Measurements from ENCODE around the gene RNF31. TPM values are rescaled to one million over a fixed set of nuclear protein-coding genes. Genes with fewer than 3 reads are reported as not detected.

Gene RNF31
- total and polyA plus RNA-seq, 2 of the 13 experiments (the other 11 are each of a cell fraction or from before 2014, with no cell fraction given) = 48.2 to 86.8 TPM

DNA sequence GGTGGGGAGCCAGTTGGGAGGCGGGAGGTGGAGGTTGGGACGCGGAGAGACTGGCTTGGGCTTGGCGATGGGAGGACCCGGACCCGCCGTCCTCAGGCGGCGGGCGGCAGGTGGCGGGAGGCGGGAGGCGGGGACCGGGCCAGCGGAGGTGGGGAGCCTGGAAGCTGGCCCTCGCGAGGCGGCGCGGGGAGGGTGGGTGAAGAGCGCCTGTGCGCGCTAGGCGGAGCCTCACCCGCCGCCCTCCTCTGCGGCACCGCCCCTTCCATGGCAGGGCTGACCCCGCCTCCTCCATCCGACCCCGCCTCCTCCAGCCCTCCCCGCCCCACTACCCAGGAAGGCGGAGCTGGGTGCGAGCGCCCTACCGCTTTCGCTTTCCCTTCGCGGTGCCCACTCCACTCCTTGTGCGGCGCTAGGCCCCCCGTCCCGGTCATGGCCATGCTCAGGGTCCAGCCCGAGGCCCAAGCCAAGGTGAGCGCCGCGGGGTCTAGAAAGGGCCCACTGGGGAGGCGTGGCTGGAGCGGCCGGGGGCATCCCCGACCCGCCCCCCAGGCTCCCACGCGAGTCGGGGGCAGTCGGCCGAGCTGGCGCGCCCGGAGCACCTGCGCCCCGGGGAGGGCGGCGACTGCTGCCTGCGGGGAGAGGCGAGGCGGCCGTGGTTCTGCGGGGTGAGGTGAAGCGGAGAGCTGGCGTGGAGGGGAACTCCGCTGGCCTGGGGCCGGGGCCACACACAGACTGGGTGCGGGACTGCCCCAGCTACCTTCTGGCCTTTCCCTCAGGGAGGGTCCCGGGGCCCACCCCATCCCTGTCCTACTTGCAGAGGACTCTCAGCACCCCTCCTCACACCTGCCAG is 11.2 kb upstream of the RNF31 start, which contains the start of gene PSME1 (continued):
- TF ChIP-seq TCF7L2 (IDR thresholded peaks at IDR 0.05; ENCODE audit: low read depth, low read length) = no peak
- TF ChIP-seq KDM6A (CRISPR knock-in tag; IDR thresholded peaks at IDR 0.05; ENCODE audit: low read depth) = no peak; the same call in 1 of the 2 replicates
- TF ChIP-seq, protein P1, sequence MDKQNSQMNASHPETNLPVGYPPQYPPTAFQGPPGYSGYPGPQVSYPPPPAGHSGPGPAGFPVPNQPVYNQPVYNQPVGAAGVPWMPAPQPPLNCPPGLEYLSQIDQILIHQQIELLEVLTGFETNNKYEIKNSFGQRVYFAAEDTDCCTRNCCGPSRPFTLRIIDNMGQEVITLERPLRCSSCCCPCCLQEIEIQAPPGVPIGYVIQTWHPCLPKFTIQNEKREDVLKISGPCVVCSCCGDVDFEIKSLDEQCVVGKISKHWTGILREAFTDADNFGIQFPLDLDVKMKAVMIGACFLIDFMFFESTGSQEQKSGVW (CRISPR knock-in tag; IDR thresholded peaks at IDR 0.05; ENCODE audit: borderline replicate concordance) = no peak
- TF ChIP-seq RAD21 (CRISPR knock-in tag; IDR thresholded peaks at IDR 0.05) = peak; percentile 71
- TF ChIP-seq HNRNPUL1 (IDR thresholded peaks at IDR 0.05; ENCODE audit: low read depth, low read length) = peak; percentile 57; the same call in 1 of the 2 replicates
- no peak for TF ChIP-seq NR2F6 (IDR thresholded peaks at IDR 0.05)
- peak; percentile 72; the same call in 1 of the 2 replicates for TF ChIP-seq NR2F6 (CRISPR knock-in tag; IDR thresholded peaks at IDR 0.05)
- peak; percentile 97 for TF ChIP-seq ZNF772 (CRISPR knock-in tag; IDR thresholded peaks at IDR 0.05)
- TF ChIP-seq, protein P2, sequence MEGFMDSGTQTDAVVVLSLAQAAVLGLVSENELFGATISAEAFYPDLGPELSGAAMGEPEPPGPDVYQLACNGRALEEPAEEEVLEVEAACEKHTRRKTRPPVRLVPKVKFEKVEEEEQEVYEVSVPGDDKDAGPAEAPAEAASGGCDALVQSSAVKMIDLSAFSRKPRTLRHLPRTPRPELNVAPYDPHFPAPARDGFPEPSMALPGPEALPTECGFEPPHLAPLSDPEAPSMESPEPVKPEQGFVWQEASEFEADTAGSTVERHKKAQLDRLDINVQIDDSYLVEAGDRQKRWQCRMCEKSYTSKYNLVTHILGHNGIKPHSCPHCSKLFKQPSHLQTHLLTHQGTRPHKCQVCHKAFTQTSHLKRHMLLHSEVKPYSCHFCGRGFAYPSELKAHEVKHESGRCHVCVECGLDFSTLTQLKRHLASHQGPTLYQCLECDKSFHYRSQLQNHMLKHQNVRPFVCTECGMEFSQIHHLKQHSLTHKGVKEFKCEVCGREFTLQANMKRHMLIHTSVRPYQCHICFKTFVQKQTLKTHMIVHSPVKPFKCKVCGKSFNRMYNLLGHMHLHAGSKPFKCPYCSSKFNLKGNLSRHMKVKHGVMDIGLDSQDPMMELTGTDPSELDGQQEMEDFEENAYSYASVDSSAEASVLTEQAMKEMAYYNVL (CRISPR knock-in tag; IDR thresholded peaks at IDR 0.05; ENCODE audit: borderline replicate concordance) = peak; percentile 93
- no peak; the same call in 1 of the 2 replicates for TF ChIP-seq ZNF652 (CRISPR knock-in tag; IDR thresholded peaks at IDR 0.05; ENCODE audit: borderline replicate concordance, low read depth)
- TF ChIP-seq ZFYVE20 (CRISPR knock-in tag; IDR thresholded peaks at IDR 0.05; ENCODE audit: borderline replicate concordance, low read depth) = no peak
- TF ChIP-seq, protein P3, sequence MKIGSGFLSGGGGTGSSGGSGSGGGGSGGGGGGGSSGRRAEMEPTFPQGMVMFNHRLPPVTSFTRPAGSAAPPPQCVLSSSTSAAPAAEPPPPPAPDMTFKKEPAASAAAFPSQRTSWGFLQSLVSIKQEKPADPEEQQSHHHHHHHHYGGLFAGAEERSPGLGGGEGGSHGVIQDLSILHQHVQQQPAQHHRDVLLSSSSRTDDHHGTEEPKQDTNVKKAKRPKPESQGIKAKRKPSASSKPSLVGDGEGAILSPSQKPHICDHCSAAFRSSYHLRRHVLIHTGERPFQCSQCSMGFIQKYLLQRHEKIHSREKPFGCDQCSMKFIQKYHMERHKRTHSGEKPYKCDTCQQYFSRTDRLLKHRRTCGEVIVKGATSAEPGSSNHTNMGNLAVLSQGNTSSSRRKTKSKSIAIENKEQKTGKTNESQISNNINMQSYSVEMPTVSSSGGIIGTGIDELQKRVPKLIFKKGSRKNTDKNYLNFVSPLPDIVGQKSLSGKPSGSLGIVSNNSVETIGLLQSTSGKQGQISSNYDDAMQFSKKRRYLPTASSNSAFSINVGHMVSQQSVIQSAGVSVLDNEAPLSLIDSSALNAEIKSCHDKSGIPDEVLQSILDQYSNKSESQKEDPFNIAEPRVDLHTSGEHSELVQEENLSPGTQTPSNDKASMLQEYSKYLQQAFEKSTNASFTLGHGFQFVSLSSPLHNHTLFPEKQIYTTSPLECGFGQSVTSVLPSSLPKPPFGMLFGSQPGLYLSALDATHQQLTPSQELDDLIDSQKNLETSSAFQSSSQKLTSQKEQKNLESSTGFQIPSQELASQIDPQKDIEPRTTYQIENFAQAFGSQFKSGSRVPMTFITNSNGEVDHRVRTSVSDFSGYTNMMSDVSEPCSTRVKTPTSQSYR (CRISPR knock-in tag; IDR thresholded peaks at IDR 0.05; ENCODE audit: borderline replicate concordance) = peak; percentile 65
- TF ChIP-seq SIX1 (CRISPR knock-in tag; IDR thresholded peaks at IDR 0.05; ENCODE audit: borderline replicate concordance) = peak; percentile 9; the same call in 1 of the 2 replicates
- no peak for TF ChIP-seq CCAR2 (optimal IDR thresholded peaks at IDR 0.05; ENCODE audit: low read depth, low read length)
- TF ChIP-seq EHMT2 (IDR thresholded peaks at IDR 0.05; ENCODE audit: borderline replicate concordance, low read depth, low read length) = no peak
- TF ChIP-seq PLRG1 (conservative IDR thresholded peaks at IDR 0.05) = no peak
- peak; percentile 92 for TF ChIP-seq MED1 (CRISPR knock-in tag; IDR thresholded peaks at IDR 0.05)
- TF ChIP-seq ZNF749 (CRISPR knock-in tag; IDR thresholded peaks at IDR 0.05; ENCODE audit: borderline replicate concordance) = peak; percentile 61; the same call in 1 of the 2 replicates
- TF ChIP-seq, protein P4, sequence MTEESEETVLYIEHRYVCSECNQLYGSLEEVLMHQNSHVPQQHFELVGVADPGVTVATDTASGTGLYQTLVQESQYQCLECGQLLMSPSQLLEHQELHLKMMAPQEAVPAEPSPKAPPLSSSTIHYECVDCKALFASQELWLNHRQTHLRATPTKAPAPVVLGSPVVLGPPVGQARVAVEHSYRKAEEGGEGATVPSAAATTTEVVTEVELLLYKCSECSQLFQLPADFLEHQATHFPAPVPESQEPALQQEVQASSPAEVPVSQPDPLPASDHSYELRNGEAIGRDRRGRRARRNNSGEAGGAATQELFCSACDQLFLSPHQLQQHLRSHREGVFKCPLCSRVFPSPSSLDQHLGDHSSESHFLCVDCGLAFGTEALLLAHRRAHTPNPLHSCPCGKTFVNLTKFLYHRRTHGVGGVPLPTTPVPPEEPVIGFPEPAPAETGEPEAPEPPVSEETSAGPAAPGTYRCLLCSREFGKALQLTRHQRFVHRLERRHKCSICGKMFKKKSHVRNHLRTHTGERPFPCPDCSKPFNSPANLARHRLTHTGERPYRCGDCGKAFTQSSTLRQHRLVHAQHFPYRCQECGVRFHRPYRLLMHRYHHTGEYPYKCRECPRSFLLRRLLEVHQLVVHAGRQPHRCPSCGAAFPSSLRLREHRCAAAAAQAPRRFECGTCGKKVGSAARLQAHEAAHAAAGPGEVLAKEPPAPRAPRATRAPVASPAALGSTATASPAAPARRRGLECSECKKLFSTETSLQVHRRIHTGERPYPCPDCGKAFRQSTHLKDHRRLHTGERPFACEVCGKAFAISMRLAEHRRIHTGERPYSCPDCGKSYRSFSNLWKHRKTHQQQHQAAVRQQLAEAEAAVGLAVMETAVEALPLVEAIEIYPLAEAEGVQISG (CRISPR knock-in tag; IDR thresholded peaks at IDR 0.05) = peak; percentile 83
- TF ChIP-seq ZFY (CRISPR knock-in tag; IDR thresholded peaks at IDR 0.05) = peak; percentile 94

All from HepG2 (cell line).